DND-41 (cell line): Measurements from ENCODE around the gene RENBP.

Experiments used
- ATAC-seq: fragments of 200-7000 bp; cut with Tn5 transposase; 3 replicates; pipeline ENCODE4 v1.9.1; 2021; ENCODE audit warnings: low read depth; ENCODE audit not compliant: insufficient read depth
- DNase-seq: peaks from one replicate; pipeline ENCODE4 v3.0.0-alpha.2; 2020
- H2AFZ ChIP-seq: 2 replicates; pipeline ENCODE4 v1.6.0; 2012; ENCODE audit warnings: low read depth, low read length
- H3K27ac ChIP-seq: 2 replicates; pipeline ENCODE4 v1.5.1; 2012; ENCODE audit warnings: low read length, inconsistent platforms
- H3K27me3 ChIP-seq: fragments of 200-600 bp; sonication (generic); 2 replicates; pipeline ENCODE4 v1.6.0; 2012; ENCODE audit warnings: low read length, mild to moderate bottlenecking, inconsistent platforms; ENCODE audit not compliant: insufficient read depth, poor library complexity
- H3K36me3 ChIP-seq: 2 replicates; pipeline ENCODE4 v1.5.1; 2012; ENCODE audit warnings: low read length, inconsistent platforms; ENCODE audit not compliant: insufficient read depth
- H3K4me1 ChIP-seq: 2 replicates; pipeline ENCODE4 v1.5.1; 2012; ENCODE audit warnings: mild to moderate bottlenecking, low read length; ENCODE audit not compliant: insufficient read depth
- H3K4me2 ChIP-seq: 2 replicates; pipeline ENCODE4 v1.6.0; 2012; ENCODE audit warnings: mild to moderate bottlenecking, moderate library complexity, low read length, inconsistent platforms; ENCODE audit not compliant: insufficient read depth
- H3K4me3 ChIP-seq, 2 experiments: fragments of 200-600 bp in 1 of 2; shearing (Covaris generic) in 1 of 2; 2 replicates each; pipeline ENCODE4 v1.5.1; 2012 to 2016; ENCODE audit warnings: inconsistent platforms in 2 of 2, low read length in 2 of 2, mild to moderate bottlenecking in 2 of 2, low read depth in 1 of 2, moderate library complexity in 1 of 2
- H3K79me2 ChIP-seq: 2 replicates; pipeline ENCODE4 v1.6.0; 2012; ENCODE audit warnings: low read length, inconsistent platforms; ENCODE audit not compliant: insufficient read depth
- H3K9ac ChIP-seq: 2 replicates; pipeline ENCODE4 v1.6.0; 2012; ENCODE audit warnings: low read depth, mild to moderate bottlenecking, inconsistent platforms, low read length, moderate library complexity
- H3K9me3 ChIP-seq: 2 replicates; pipeline ENCODE4 v1.5.1; 2012; ENCODE audit warnings: low read length, moderate library complexity, mild to moderate bottlenecking, inconsistent platforms; ENCODE audit not compliant: insufficient read depth, severe bottlenecking
- H4K20me1 ChIP-seq: 2 replicates; pipeline ENCODE4 v1.6.0; 2012; ENCODE audit warnings: low read length; ENCODE audit not compliant: insufficient read depth
- EZH2 ChIP-seq: IDR thresholded peaks from 3 replicates; pipeline ENCODE4 v1.6.1; 2012; ENCODE audit warnings: borderline replicate concordance, low read depth, mild to moderate bottlenecking, moderate library complexity, low read length, inconsistent platforms; ENCODE audit not compliant: severe bottlenecking
- TF ChIP-seq, protein P1 (sequence below): IDR thresholded peaks from 2 replicates; pipeline ENCODE4 v1.5.1; 2012; ENCODE audit warnings: borderline replicate concordance, low read length, moderate library complexity, mild to moderate bottlenecking; ENCODE audit not compliant: poor library complexity, severe bottlenecking; ENCODE audit errors: extremely low read depth

Gene RENBP

DNA sequence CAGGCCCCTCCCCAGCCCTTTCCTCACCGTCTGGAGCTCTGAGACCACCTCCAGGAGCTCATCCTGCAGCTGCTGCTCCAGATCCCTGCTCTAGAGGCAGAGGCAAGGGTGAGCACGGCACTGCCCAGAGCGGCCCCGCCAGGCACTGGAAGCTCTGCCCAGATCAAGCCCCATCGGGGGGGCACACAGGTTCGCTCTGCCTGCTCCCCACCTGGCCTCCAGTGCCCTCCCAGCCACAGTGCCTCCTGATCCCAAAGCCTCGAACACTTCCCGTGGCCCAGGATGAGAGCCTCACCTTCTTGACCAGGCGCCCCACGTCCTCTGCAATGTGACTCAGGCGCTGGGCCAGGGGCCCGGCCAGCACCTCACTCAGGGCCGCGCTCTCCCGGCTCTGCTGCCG, 23.4 kb downstream of the RENBP start:
- H3K27ac ChIP-seq = no peak overlapping the region
- peaks cover 65% of the 10 kb centered on the region for H3K79me2 ChIP-seq
- H2AFZ ChIP-seq = no peak overlapping the region
- H3K27me3 ChIP-seq = no peaks in the 10 kb centered on the region
- H3K9me3 ChIP-seq = no peaks in the 10 kb centered on the region
- peaks cover 37% of the 10 kb centered on the region for H3K4me1 ChIP-seq
- H3K4me2 ChIP-seq = no peak overlapping the region
- H3K9ac ChIP-seq = no peak overlapping the region
- DNase-seq = no peak
- peaks cover 81% of the 10 kb centered on the region for H3K36me3 ChIP-seq
- TF ChIP-seq, protein P1, sequence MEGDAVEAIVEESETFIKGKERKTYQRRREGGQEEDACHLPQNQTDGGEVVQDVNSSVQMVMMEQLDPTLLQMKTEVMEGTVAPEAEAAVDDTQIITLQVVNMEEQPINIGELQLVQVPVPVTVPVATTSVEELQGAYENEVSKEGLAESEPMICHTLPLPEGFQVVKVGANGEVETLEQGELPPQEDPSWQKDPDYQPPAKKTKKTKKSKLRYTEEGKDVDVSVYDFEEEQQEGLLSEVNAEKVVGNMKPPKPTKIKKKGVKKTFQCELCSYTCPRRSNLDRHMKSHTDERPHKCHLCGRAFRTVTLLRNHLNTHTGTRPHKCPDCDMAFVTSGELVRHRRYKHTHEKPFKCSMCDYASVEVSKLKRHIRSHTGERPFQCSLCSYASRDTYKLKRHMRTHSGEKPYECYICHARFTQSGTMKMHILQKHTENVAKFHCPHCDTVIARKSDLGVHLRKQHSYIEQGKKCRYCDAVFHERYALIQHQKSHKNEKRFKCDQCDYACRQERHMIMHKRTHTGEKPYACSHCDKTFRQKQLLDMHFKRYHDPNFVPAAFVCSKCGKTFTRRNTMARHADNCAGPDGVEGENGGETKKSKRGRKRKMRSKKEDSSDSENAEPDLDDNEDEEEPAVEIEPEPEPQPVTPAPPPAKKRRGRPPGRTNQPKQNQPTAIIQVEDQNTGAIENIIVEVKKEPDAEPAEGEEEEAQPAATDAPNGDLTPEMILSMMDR = no peak
- TF ChIP-seq EZH2 = no peak
- ATAC-seq = no peak
- H3K4me3 ChIP-seq = no peak overlapping the region
- peaks cover 36% of the 10 kb centered on the region for H4K20me1 ChIP-seq

GRCh38 chrX:153920546-153920945, 23.9 kb downstream of the RENBP start:
- peaks cover 37% of the 10 kb centered on the region for H3K4me1 ChIP-seq
- no peak overlapping the region for H3K4me3 ChIP-seq
- H3K27me3 ChIP-seq = no peaks in the 10 kb centered on the region
- no peaks in the 10 kb centered on the region for H3K9me3 ChIP-seq
- H3K9ac ChIP-seq = no peak overlapping the region
- peaks cover 60% of the 10 kb centered on the region for H3K79me2 ChIP-seq
- TF ChIP-seq, protein P1 = no peak
- TF ChIP-seq EZH2 = no peak
- peaks cover 40% of the 10 kb centered on the region for H4K20me1 ChIP-seq
- no peak overlapping the region; the same call in 1 of the 2 replicates for H3K27ac ChIP-seq
- peaks cover 86% of the 10 kb centered on the region for H3K36me3 ChIP-seq
- DNase-seq (no peak), ATAC-seq (no peak)
- H2AFZ ChIP-seq = no peak overlapping the region
- no peak overlapping the region for H3K4me2 ChIP-seq

GRCh38 chrX:153919281-153919680, 25.2 kb downstream of the RENBP start:
- H3K9ac ChIP-seq = no peak overlapping the region
- H3K4me1 ChIP-seq = peaks cover 27% of the 10 kb centered on the region
- ATAC-seq = no peak
- H3K4me2 ChIP-seq = no peak overlapping the region
- TF ChIP-seq, protein P1 = no peak
- no peak for TF ChIP-seq EZH2
- DNase-seq = no peak
- peaks cover 76% of the 10 kb centered on the region for H3K36me3 ChIP-seq
- peaks cover 42% of the 10 kb centered on the region for H4K20me1 ChIP-seq
- no peak overlapping the region for H2AFZ ChIP-seq
- H3K27ac ChIP-seq = no peak overlapping the region
- H3K79me2 ChIP-seq = peaks cover 47% of the 10 kb centered on the region
- no peaks in the 10 kb centered on the region for H3K9me3 ChIP-seq
- H3K4me3 ChIP-seq = no peak overlapping the region
- H3K27me3 ChIP-seq = no peaks in the 10 kb centered on the region

GRCh38 chrX:153917869-153918268, 26.6 kb downstream of the RENBP start:
- DNase-seq (no peak), ATAC-seq (no peak)
- H3K4me1 ChIP-seq = peaks cover 13% of the 10 kb centered on the region
- peaks cover 80% of the 10 kb centered on the region for H3K36me3 ChIP-seq
- H3K79me2 ChIP-seq = peaks cover 33% of the 10 kb centered on the region
- no peak overlapping the region for H2AFZ ChIP-seq
- H3K27ac ChIP-seq = no peak overlapping the region
- H4K20me1 ChIP-seq = peaks cover 38% of the 10 kb centered on the region
- H3K4me2 ChIP-seq = no peak overlapping the region
- no peak overlapping the region for H3K4me3 ChIP-seq
- H3K9me3 ChIP-seq = no peaks in the 10 kb centered on the region
- TF ChIP-seq EZH2 = no peak
- TF ChIP-seq, protein P1 = no peak
- no peak overlapping the region for H3K9ac ChIP-seq
- no peaks in the 10 kb centered on the region for H3K27me3 ChIP-seq
